Tibial nerve (tissue), 4 donors: ENCODE measurements around the gene TSPAN7.

ENCODE experiments used
- EP300 ChIP-seq, 2 donors: sonication (generic); formaldehyde crosslinking; IDR thresholded peaks; one replicate each; pipeline ENCODE4 v1.6.1; 2017; ENCODE audit warnings: antibody characterized with exemption in 2 of 2, mild to moderate bottlenecking in 1 of 2
- POLR2A ChIP-seq, 2 donors: fragments of 450-650 bp; IDR thresholded peaks; one replicate each; pipeline ENCODE4 v1.6.1; 2017; ENCODE audit warnings: antibody characterized with exemption in 2 of 2, mild to moderate bottlenecking in 2 of 2, moderate library complexity in 2 of 2
- TF ChIP-seq, protein P1 (sequence below), 5 experiments: fragments of 200-600 bp in 3 of 5; fragments of 450-650 bp in 2 of 5; sonication (generic) in 3 of 5; IDR thresholded peaks; one replicate each; pipeline ENCODE4 v1.5.1; 2016 to 2019; ENCODE audit warnings: antibody characterized with exemption in 5 of 5, mild to moderate bottlenecking in 3 of 5, moderate library complexity in 2 of 5

DNA sequence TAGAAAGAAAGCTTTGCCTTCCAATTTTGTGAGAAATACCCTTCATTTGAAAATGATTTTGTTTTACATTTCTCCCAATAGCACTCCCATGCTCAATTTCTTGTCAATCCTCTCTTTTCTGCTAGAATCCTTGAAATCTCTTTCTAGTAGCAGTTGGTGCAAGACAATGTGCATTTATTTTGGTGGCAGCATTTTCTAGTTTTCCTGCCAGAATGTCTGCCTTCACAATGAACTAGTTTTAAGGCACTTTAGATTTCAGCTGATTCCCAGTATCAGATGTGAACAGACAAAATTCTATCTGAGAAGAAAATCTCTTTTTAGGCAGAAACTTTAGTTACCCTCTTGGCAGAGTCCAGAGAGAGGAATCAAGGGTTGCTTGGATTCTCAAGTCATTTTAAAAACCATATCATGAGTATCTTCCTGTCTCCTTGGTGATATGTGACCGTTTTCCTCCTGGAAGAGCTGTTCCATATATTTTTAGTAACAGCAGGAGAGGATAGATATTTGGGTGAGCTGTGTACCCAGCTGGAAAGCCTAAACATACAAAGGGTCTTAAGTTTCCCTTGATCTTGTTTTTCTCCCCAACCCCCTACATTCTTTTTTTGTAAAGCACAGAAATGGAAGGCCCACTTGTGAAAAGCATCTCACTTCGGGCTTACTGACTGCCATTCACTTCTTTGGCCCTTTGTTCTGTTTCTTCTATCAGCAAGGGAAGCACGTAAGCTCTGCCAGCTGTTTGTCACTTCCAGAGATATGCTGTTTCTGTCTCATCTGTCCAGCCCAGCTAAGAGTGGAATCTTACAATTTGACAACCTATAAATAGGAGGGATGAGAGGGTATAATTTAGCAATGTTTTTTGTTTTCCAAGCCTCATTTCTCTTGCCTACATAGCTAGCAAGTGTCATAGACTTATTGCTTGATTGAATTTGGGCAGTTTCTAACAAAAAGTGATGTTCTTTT lies 38.7 kb downstream of the TSPAN7 start:
- TF ChIP-seq, protein P1, sequence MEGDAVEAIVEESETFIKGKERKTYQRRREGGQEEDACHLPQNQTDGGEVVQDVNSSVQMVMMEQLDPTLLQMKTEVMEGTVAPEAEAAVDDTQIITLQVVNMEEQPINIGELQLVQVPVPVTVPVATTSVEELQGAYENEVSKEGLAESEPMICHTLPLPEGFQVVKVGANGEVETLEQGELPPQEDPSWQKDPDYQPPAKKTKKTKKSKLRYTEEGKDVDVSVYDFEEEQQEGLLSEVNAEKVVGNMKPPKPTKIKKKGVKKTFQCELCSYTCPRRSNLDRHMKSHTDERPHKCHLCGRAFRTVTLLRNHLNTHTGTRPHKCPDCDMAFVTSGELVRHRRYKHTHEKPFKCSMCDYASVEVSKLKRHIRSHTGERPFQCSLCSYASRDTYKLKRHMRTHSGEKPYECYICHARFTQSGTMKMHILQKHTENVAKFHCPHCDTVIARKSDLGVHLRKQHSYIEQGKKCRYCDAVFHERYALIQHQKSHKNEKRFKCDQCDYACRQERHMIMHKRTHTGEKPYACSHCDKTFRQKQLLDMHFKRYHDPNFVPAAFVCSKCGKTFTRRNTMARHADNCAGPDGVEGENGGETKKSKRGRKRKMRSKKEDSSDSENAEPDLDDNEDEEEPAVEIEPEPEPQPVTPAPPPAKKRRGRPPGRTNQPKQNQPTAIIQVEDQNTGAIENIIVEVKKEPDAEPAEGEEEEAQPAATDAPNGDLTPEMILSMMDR (IDR thresholded peaks at IDR 0.05), result no peak
- TF ChIP-seq POLR2A (IDR thresholded peaks at IDR 0.05) (no peak), EP300 (IDR thresholded peaks at IDR 0.05) (no peak)
